KG1 (cell line): ENCODE data around the gene PITX3.
A peak's percentile ranks its signal among the peaks of the same experiment; 100 is the strongest.

ENCODE experiments used
- DNase-seq: peaks from one replicate; lab custom pipeline; 2025; lab: John Stamatoyannopoulos, UW

Gene PITX3

GRCh38 chr10:102241444-102242117 is at the start of gene PITX3:
TSS of gene PITX3 (minus strand) at chr10:102241512. CDS start at chr10:102232080, 9,432 bp downstream.
- DNase-seq = peak; percentile 6

- no peak for DNase-seq
Measured at GRCh38 chr10:102289840-102290239, 48.5 kb upstream of the PITX3 start.

GRCh38 chr10:102289356-102289755 is 48.0 kb upstream of the PITX3 start:
- DNase-seq = no peak

GRCh38 chr10:102287991-102288390 is 46.7 kb upstream of the PITX3 start:
- no peak for DNase-seq

- DNase-seq = no peak
Measured at GRCh38 chr10:102287538-102287937, 46.2 kb upstream of the PITX3 start.

- DNase-seq = no peak
Measured at GRCh38 chr10:102286216-102286615, 44.9 kb upstream of the PITX3 start.

GRCh38 chr10:102285133-102285532 is 43.8 kb upstream of the PITX3 start:
- DNase-seq = no peak

- DNase-seq = no peak
Measured at GRCh38 chr10:102284531-102284930, 43.2 kb upstream of the PITX3 start.

- DNase-seq = no peak
Measured at GRCh38 chr10:102283890-102284289, 42.6 kb upstream of the PITX3 start.

- DNase-seq = no peak
Measured at GRCh38 chr10:102283488-102283887, 42.2 kb upstream of the PITX3 start.

GRCh38 chr10:102281102-102281487 is 39.8 kb upstream of the PITX3 start:
- DNase-seq = no peak

- no peak for DNase-seq
Measured at GRCh38 chr10:102280397-102281101, 39.2 kb upstream of the PITX3 start.

- no peak for DNase-seq
Measured at GRCh38 chr10:102279104-102279503, 37.8 kb upstream of the PITX3 start.

GRCh38 chr10:102275343-102275742 is 34.0 kb upstream of the PITX3 start:
- no peak for DNase-seq

GRCh38 chr10:102274062-102274461 is 32.8 kb upstream of the PITX3 start:
- DNase-seq = no peak

- no peak for DNase-seq
Measured at GRCh38 chr10:102269017-102269416, 27.7 kb upstream of the PITX3 start.

- DNase-seq = no peak
Measured at GRCh38 chr10:102268375-102268888, 27.1 kb upstream of the PITX3 start.

- no peak for DNase-seq
Measured at GRCh38 chr10:102267748-102268147, 26.4 kb upstream of the PITX3 start.

GRCh38 chr10:102266670-102267069 is 25.4 kb upstream of the PITX3 start:
- no peak for DNase-seq

- DNase-seq = no peak
Measured at GRCh38 chr10:102264371-102264770, 23.1 kb upstream of the PITX3 start.

- DNase-seq = no peak
Measured at GRCh38 chr10:102262744-102263370, 21.5 kb upstream of the PITX3 start.

GRCh38 chr10:102261842-102262241 is 20.5 kb upstream of the PITX3 start:
- no peak for DNase-seq

GRCh38 chr10:102261196-102261595 is 19.9 kb upstream of the PITX3 start:
- DNase-seq = no peak
